Measurements from ENCODE around the gene RCAN1.

DNA sequence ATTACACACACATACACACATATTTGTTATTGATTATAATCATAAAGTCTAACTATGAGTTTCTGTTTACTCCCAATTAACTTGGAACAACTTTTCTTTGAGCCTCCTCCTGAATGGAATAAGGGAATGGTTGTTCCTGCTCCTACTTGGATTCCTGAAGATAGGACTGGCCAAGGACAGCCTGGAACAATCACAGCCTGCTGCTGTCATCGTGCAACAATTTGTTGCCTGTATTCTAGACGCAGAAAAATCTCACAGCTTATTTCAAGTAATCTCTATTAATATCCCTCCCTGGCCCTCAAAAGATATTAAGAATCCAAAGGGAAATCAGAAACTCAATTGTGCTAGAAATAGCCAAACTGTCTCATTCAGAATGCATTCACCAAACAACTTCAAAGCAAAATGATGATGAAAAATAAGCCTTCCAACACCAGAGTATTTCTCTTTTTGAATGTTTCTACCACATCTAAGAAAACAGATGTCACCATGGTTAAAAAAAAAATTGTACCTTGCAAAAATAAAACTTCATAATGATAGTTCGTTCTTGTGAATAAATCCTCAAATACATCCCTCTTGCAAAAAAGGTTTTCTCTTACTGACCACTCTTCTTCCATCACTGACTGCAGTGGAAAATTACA is 30.9 kb downstream of the RCAN1 start:
- no peak for TF ChIP-seq BHLHE40 (IDR thresholded peaks at IDR 0.05; ENCODE audit: low read depth, low read length)
- TF ChIP-seq, protein P1, sequence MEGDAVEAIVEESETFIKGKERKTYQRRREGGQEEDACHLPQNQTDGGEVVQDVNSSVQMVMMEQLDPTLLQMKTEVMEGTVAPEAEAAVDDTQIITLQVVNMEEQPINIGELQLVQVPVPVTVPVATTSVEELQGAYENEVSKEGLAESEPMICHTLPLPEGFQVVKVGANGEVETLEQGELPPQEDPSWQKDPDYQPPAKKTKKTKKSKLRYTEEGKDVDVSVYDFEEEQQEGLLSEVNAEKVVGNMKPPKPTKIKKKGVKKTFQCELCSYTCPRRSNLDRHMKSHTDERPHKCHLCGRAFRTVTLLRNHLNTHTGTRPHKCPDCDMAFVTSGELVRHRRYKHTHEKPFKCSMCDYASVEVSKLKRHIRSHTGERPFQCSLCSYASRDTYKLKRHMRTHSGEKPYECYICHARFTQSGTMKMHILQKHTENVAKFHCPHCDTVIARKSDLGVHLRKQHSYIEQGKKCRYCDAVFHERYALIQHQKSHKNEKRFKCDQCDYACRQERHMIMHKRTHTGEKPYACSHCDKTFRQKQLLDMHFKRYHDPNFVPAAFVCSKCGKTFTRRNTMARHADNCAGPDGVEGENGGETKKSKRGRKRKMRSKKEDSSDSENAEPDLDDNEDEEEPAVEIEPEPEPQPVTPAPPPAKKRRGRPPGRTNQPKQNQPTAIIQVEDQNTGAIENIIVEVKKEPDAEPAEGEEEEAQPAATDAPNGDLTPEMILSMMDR (IDR thresholded peaks at IDR 0.05): no peak
- TF ChIP-seq, protein P2, sequence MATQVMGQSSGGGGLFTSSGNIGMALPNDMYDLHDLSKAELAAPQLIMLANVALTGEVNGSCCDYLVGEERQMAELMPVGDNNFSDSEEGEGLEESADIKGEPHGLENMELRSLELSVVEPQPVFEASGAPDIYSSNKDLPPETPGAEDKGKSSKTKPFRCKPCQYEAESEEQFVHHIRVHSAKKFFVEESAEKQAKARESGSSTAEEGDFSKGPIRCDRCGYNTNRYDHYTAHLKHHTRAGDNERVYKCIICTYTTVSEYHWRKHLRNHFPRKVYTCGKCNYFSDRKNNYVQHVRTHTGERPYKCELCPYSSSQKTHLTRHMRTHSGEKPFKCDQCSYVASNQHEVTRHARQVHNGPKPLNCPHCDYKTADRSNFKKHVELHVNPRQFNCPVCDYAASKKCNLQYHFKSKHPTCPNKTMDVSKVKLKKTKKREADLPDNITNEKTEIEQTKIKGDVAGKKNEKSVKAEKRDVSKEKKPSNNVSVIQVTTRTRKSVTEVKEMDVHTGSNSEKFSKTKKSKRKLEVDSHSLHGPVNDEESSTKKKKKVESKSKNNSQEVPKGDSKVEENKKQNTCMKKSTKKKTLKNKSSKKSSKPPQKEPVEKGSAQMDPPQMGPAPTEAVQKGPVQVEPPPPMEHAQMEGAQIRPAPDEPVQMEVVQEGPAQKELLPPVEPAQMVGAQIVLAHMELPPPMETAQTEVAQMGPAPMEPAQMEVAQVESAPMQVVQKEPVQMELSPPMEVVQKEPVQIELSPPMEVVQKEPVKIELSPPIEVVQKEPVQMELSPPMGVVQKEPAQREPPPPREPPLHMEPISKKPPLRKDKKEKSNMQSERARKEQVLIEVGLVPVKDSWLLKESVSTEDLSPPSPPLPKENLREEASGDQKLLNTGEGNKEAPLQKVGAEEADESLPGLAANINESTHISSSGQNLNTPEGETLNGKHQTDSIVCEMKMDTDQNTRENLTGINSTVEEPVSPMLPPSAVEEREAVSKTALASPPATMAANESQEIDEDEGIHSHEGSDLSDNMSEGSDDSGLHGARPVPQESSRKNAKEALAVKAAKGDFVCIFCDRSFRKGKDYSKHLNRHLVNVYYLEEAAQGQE (IDR thresholded peaks at IDR 0.05): no peak
- TF ChIP-seq, protein P3, sequence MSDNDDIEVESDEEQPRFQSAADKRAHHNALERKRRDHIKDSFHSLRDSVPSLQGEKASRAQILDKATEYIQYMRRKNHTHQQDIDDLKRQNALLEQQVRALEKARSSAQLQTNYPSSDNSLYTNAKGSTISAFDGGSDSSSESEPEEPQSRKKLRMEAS (IDR thresholded peaks at IDR 0.05): no peak
- TF ChIP-seq SMC3 (IDR thresholded peaks at IDR 0.05): no peak
- TF ChIP-seq KDM5A (IDR thresholded peaks at IDR 0.05): no peak
- no peak for TF ChIP-seq MAZ (IDR thresholded peaks at IDR 0.05; ENCODE audit: borderline replicate concordance, low read depth, low read length)
- no peak for TF ChIP-seq ZSCAN20 (CRISPR knock-in tag; IDR thresholded peaks at IDR 0.05)
- no peak for TF ChIP-seq RNF2 (IDR thresholded peaks at IDR 0.05; ENCODE audit: borderline replicate concordance, low read depth)
- TF ChIP-seq NPAS2 (CRISPR knock-in tag; IDR thresholded peaks at IDR 0.05; ENCODE audit: borderline replicate concordance): no peak
- TF ChIP-seq POLR2A (IDR thresholded peaks at IDR 0.05; ENCODE audit: low read length): no peak
- TF ChIP-seq, protein P4, sequence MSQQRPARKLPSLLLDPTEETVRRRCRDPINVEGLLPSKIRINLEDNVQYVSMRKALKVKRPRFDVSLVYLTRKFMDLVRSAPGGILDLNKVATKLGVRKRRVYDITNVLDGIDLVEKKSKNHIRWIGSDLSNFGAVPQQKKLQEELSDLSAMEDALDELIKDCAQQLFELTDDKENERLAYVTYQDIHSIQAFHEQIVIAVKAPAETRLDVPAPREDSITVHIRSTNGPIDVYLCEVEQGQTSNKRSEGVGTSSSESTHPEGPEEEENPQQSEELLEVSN (IDR thresholded peaks at IDR 0.05; ENCODE audit: borderline replicate concordance, low read depth): no peak
- no peak for TF ChIP-seq JUNB (IDR thresholded peaks at IDR 0.05)
